Neuronal stem cell (in vitro differentiated cells): Measurements from ENCODE around the gene SCG5.

Experiments
- DNase-seq: peaks from one replicate; pipeline ENCODE4 v3.0.0-alpha.2; 2013; ENCODE audit warnings: low spot score
- H2AFZ ChIP-seq: one replicate; pipeline ENCODE4 v1.6.1; 2013; ENCODE audit warnings: mild to moderate bottlenecking, low read length, inconsistent platforms
- H2AK5ac ChIP-seq: 2 replicates; pipeline ENCODE4 v1.6.1; 2013; ENCODE audit warnings: low read depth, mild to moderate bottlenecking, inconsistent platforms, low read length, moderate library complexity, mixed read lengths
- H2BK120ac ChIP-seq: 2 replicates; pipeline ENCODE4 v1.6.1; 2013; ENCODE audit warnings: low read depth, mild to moderate bottlenecking, inconsistent platforms, low read length, moderate library complexity, mixed read lengths
- H2BK12ac ChIP-seq: one replicate; pipeline ENCODE4 v1.6.1; 2013; ENCODE audit warnings: low read length, inconsistent platforms
- H2BK15ac ChIP-seq: 2 replicates; pipeline ENCODE4 v1.6.1; 2013; ENCODE audit warnings: mild to moderate bottlenecking, low read length, inconsistent platforms, mixed read lengths
- H2BK5ac ChIP-seq: one replicate; pipeline ENCODE4 v1.6.1; 2013; ENCODE audit warnings: inconsistent platforms, mild to moderate bottlenecking, low read length, moderate library complexity
- H3K14ac ChIP-seq: one replicate; pipeline ENCODE4 v1.6.1; 2013; ENCODE audit warnings: low read length, inconsistent platforms
- H3K18ac ChIP-seq: 2 replicates; pipeline ENCODE4 v1.6.1; 2013; ENCODE audit warnings: low read length, inconsistent platforms
- H3K23ac ChIP-seq: 2 replicates; pipeline ENCODE4 v1.6.1; 2013; ENCODE audit warnings: low read depth, mild to moderate bottlenecking, mixed read lengths, low read length, inconsistent platforms; ENCODE audit not compliant: poor library complexity
- H3K27ac ChIP-seq: replicated peaks from 3 replicates; pipeline ENCODE4 v1.5.1; 2013; ENCODE audit warnings: low read length, inconsistent platforms
- H3K27me3 ChIP-seq, 3 experiments: 2 replicates each; pipeline ENCODE4 v1.6.1; 2013; ENCODE audit warnings: low read length in 3 of 3, mild to moderate bottlenecking in 2 of 3, inconsistent platforms in 1 of 3, low read depth in 1 of 3, mixed read lengths in 1 of 3, moderate library complexity in 1 of 3; ENCODE audit not compliant: control insufficient read depth in 3 of 3, insufficient read depth in 3 of 3
- H3K36me3 ChIP-seq, 2 donors: replicated peaks in 1 of 2; 2 replicates each; pipeline ENCODE4 v1.6.1; 2013; ENCODE audit warnings: low read length in 2 of 2; ENCODE audit not compliant: control insufficient read depth in 2 of 2, insufficient read depth in 2 of 2
- H3K4ac ChIP-seq: 2 replicates; pipeline ENCODE4 v1.6.1; 2013; ENCODE audit warnings: inconsistent platforms, mild to moderate bottlenecking, low read length, moderate library complexity
- H3K4me1 ChIP-seq, 2 donors: 1 replicate in 1 of 2; 2 replicates in 1 of 2; pipeline ENCODE4 v1.6.1; 2013; ENCODE audit warnings: low read length in 2 of 2, low read depth in 1 of 2; ENCODE audit not compliant: control insufficient read depth in 2 of 2, insufficient read depth in 1 of 2
- H3K4me2 ChIP-seq: one replicate; pipeline ENCODE4 v1.6.1; 2013; ENCODE audit warnings: mild to moderate bottlenecking, low read length, inconsistent platforms; ENCODE audit not compliant: insufficient read depth, poor library complexity, severe bottlenecking
- H3K4me3 ChIP-seq, 2 donors: 2 replicates each; pipeline ENCODE4 v1.5.1; 2013; ENCODE audit warnings: low read length in 2 of 2, mild to moderate bottlenecking in 2 of 2, inconsistent platforms in 1 of 2, moderate library complexity in 1 of 2
- H3K79me1 ChIP-seq: one replicate; pipeline ENCODE4 v1.6.1; 2013; ENCODE audit warnings: low read depth, mild to moderate bottlenecking, inconsistent platforms, low read length, moderate library complexity
- H3K9ac ChIP-seq: one replicate; pipeline ENCODE4 v1.6.1; 2013; ENCODE audit warnings: mild to moderate bottlenecking, low read depth, low read length, inconsistent platforms; ENCODE audit not compliant: poor library complexity
- H3K9me3 ChIP-seq, 2 donors: replicated peaks in 1 of 2; 2 replicates each; pipeline versions ENCODE3 to v1.6.1; 2013; ENCODE audit warnings: low read length in 2 of 2, mild to moderate bottlenecking in 2 of 2, inconsistent platforms in 1 of 2, low read depth in 1 of 2, mixed read lengths in 1 of 2, moderate library complexity in 1 of 2; ENCODE audit not compliant: control insufficient read depth in 2 of 2, insufficient read depth in 1 of 2
- H4K8ac ChIP-seq: one replicate; pipeline ENCODE4 v1.6.1; 2013; ENCODE audit warnings: low read depth, mild to moderate bottlenecking, inconsistent platforms, low read length, moderate library complexity
- H4K91ac ChIP-seq: one replicate; pipeline ENCODE4 v1.6.1; 2013; ENCODE audit warnings: low read length, low read depth, mild to moderate bottlenecking, inconsistent platforms; ENCODE audit not compliant: poor library complexity
- WGBS, 2 donors: extraction: QIAGEN DNeasy Blood & Tissue Kit; methylation state at CpG; one replicate each; pipeline ENCODE4 v1.1.7; 2013; ENCODE audit warnings: missing lambda C conversion rate in 2 of 2, mixed read lengths in 1 of 2; ENCODE audit not compliant: insufficient read length in 2 of 2, insufficient replicate concordance in 1 of 2; ENCODE audit errors: extremely low coverage in 2 of 2; 5-methylcytosine and 5-hydroxymethylcytosine counted together

SCG5 gene

GRCh38 chr15:32737304-32737703, 95.8 kb downstream of the SCG5 start:
- peaks cover 0 to 7% (median 0%) of the 10 kb centered on the region in 3 experiments for H3K27me3 ChIP-seq
- H2AK5ac ChIP-seq = no peak overlapping the region
- H3K18ac ChIP-seq = no peak overlapping the region
- no peak overlapping the region for H3K9ac ChIP-seq
- H3K36me3 ChIP-seq = no peaks in the 10 kb centered on the region
- no peak overlapping the region for H3K4ac ChIP-seq
- H2BK5ac ChIP-seq = no peak overlapping the region
- H4K8ac ChIP-seq = no peak overlapping the region
- H3K4me1 ChIP-seq = no peaks in the 10 kb centered on the region
- no peak overlapping the region for H3K23ac ChIP-seq
- no peak overlapping the region for H3K4me3 ChIP-seq
- H3K79me1 ChIP-seq = no peaks in the 10 kb centered on the region
- no peak for DNase-seq
- no peak overlapping the region for H3K14ac ChIP-seq
- H2BK12ac ChIP-seq = no peak overlapping the region
- H3K27ac ChIP-seq = no peak overlapping the region
- H2AFZ ChIP-seq = no peak overlapping the region
- no CpG with 5 or more reads among the region's 4 CpGs for WGBS, 2 donors
- no peak overlapping the region for H4K91ac ChIP-seq
- H2BK120ac ChIP-seq = no peak overlapping the region
- peaks cover 0 to 2% of the 10 kb centered on the region in 2 donors for H3K9me3 ChIP-seq
- no peak overlapping the region for H3K4me2 ChIP-seq
- no peak overlapping the region for H2BK15ac ChIP-seq

- no peak overlapping the region for H3K23ac ChIP-seq
- no peak overlapping the region for H3K14ac ChIP-seq
- H3K9me3 ChIP-seq = peaks cover 0 to 2% of the 10 kb centered on the region in 2 donors
- H3K9ac ChIP-seq = no peak overlapping the region
- H2BK5ac ChIP-seq = no peak overlapping the region
- no peaks in the 10 kb centered on the region for H3K36me3 ChIP-seq
- no peaks in the 10 kb centered on the region for H3K79me1 ChIP-seq
- H2AFZ ChIP-seq = no peak overlapping the region
- H3K18ac ChIP-seq = no peak overlapping the region
- no peak for DNase-seq
- H2AK5ac ChIP-seq = no peak overlapping the region
- WGBS, 2 donors = no CpG with 5 or more reads among the region's 1 CpG
- H2BK12ac ChIP-seq = no peak overlapping the region
- H3K27ac ChIP-seq = no peak overlapping the region
- H3K27me3 ChIP-seq = peaks cover 0 to 3% (median 0%) of the 10 kb centered on the region in 3 experiments
- no peaks in the 10 kb centered on the region for H3K4me1 ChIP-seq
- no peak overlapping the region for H2BK120ac ChIP-seq
- no peak overlapping the region for H4K91ac ChIP-seq
- no peak overlapping the region for H3K4me3 ChIP-seq
- no peak overlapping the region for H3K4me2 ChIP-seq
- no peak overlapping the region for H4K8ac ChIP-seq
- H3K4ac ChIP-seq = no peak overlapping the region
- H2BK15ac ChIP-seq = no peak overlapping the region
Observed at GRCh38 chr15:32738666-32739065, 97.2 kb downstream of the SCG5 start.

GRCh38 chr15:32739522-32740063, 98.1 kb downstream of the SCG5 start:
- no peak overlapping the region for H3K4ac ChIP-seq
- H3K36me3 ChIP-seq = no peaks in the 10 kb centered on the region
- no peak overlapping the region for H2BK120ac ChIP-seq
- H2AFZ ChIP-seq = no peak overlapping the region
- H3K18ac ChIP-seq = no peak overlapping the region
- no peaks in the 10 kb centered on the region for H3K79me1 ChIP-seq
- H2BK5ac ChIP-seq = no peak overlapping the region
- DNase-seq = no peak
- H3K9me3 ChIP-seq = peaks cover 0 to 2% of the 10 kb centered on the region in 2 donors
- H3K4me3 ChIP-seq = no peak overlapping the region
- no peak overlapping the region for H3K9ac ChIP-seq
- no peak overlapping the region for H3K23ac ChIP-seq
- H2AK5ac ChIP-seq = no peak overlapping the region
- no peak overlapping the region for H4K8ac ChIP-seq
- H2BK12ac ChIP-seq = no peak overlapping the region
- no peak overlapping the region for H3K14ac ChIP-seq
- no peak overlapping the region for H3K27ac ChIP-seq
- no peak overlapping the region for H3K4me2 ChIP-seq
- WGBS, 2 donors = no CpG with 5 or more reads among the region's 1 CpG
- H3K4me1 ChIP-seq = no peaks in the 10 kb centered on the region
- no peak overlapping the region for H4K91ac ChIP-seq
- no peak overlapping the region for H2BK15ac ChIP-seq
- no peaks in the 10 kb centered on the region for H3K27me3 ChIP-seq

GRCh38 chr15:32743411-32744140, 102.1 kb downstream of the SCG5 start:
- DNase-seq = no peak
- H2BK15ac ChIP-seq = no peak overlapping the region
- no peak overlapping the region for H2BK5ac ChIP-seq
- no peak overlapping the region for H2AFZ ChIP-seq
- no peak overlapping the region for H4K91ac ChIP-seq
- no peak overlapping the region for H2AK5ac ChIP-seq
- H3K4me3 ChIP-seq = no peak overlapping the region
- no peak overlapping the region for H2BK120ac ChIP-seq
- WGBS, 2 donors = no CpG with 5 or more reads among the region's 5 CpGs
- no peak overlapping the region for H4K8ac ChIP-seq
- no peak overlapping the region for H3K14ac ChIP-seq
- no peak overlapping the region for H3K4me2 ChIP-seq
- no peak overlapping the region for H3K27ac ChIP-seq
- H3K18ac ChIP-seq = no peak overlapping the region
- no peak overlapping the region for H3K23ac ChIP-seq
- H3K4me1 ChIP-seq = no peaks in the 10 kb centered on the region
- H3K4ac ChIP-seq = no peak overlapping the region
- no peak overlapping the region for H3K9ac ChIP-seq
- peaks cover 0 to 2% of the 10 kb centered on the region in 2 donors for H3K9me3 ChIP-seq
- no peaks in the 10 kb centered on the region for H3K27me3 ChIP-seq
- no peaks in the 10 kb centered on the region for H3K36me3 ChIP-seq
- H2BK12ac ChIP-seq = no peak overlapping the region
- no peaks in the 10 kb centered on the region for H3K79me1 ChIP-seq
